Frontal cortex (tissue), 4 donors: Measurements from ENCODE around the gene SSR1. TPM values are rescaled to one million over a fixed set of nuclear protein-coding genes. Genes with fewer than 3 reads are reported as not detected.
"Not testable (repeated sequence)": the region's sequence is repeated elsewhere in the genome, so short reads cannot be mapped to it uniquely, and the experiment has no call there.

Source experiments
- DNase-seq, 2 donors: peaks; one replicate each; pipeline ENCODE4 v3.0.0; 2012; ENCODE audit warnings: low spot score in 2 of 2
- FAIRE-seq: peaks from 2 replicates; lab custom pipeline; 2012; peaks lifted over from hg19 to GRCh38; lab: Jason Lieb, UNC
- total RNA-seq: library from RNA; depleted of rRNA; stranded (reverse); fragments of >200 nt; gene quantifications from one replicate; pipeline ENCODE4 v1.2.3, GENCODE V29; 2014
- donor health status: control.
- donor health status: control.
- donor health status: control.

Gene SSR1
- 40.4 TPM for total RNA-seq

GRCh38 chr6:7312616-7313504 lies at the start of gene SSR1:
TSS of gene SSR1 (minus strand) at chr6:7313199. CDS start at chr6:7313120, 79 bp downstream.
- FAIRE-seq = no peak
- peak; percentile 99 for DNase-seq

- DNase-seq, FAIRE-seq: not testable (repeated sequence)
Measured at GRCh38 chr6:7351916-7352315, 38.9 kb upstream of the SSR1 start.

DNA sequence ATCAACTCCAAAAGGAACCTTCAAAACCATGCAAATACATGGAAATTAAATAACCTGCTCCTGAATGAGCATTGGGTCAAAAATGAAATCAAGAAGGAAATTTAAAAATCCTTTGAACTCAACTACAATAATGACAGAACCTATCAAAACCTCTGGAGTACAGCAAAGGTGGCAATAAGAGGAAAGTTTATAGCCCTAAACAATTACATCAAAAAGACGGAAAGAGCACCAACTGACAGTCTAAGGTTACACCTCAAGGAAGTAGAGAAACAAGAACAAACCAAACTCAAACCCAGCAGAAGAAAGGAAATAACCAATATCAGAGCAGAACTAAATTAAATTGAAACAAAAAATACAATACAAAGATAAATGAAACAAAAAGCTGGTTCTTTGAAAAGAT lies 37.6 kb upstream of the SSR1 start:
- FAIRE-seq, DNase-seq: not testable (repeated sequence)

DNA sequence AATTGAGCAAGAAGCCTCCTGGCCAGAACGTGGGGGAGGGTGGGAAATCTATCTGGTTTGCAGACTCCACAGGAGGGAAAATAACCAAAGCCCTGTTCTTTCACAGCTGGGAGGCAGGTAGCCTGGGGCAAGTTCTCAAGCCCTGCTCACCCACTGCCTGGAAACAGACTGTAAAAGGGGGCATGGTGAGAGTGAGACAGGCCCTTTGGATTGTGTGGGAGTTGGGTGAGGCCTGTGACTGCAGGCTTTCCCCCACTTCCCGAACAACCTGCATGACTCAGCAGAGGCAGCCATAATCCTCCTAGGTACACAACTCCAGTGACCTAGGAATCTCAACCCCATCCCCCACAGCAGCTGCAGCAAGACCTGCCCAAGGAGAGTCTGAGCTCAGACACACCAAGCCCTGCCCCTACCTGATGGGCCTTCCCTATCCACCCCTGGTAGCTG lies 34.6 kb upstream of the SSR1 start:
- DNase-seq, FAIRE-seq: not testable (repeated sequence)

- not testable (repeated sequence) for DNase-seq
Measured at GRCh38 chr6:7344773-7345450, 31.9 kb upstream of the SSR1 start.

GRCh38 chr6:7343546-7344475 lies 30.8 kb upstream of the SSR1 start:
- no peak for DNase-seq
- no peak for FAIRE-seq

More at GRCh38 chr6:7344773-7345450, 31.9 kb upstream of the SSR1 start:
- FAIRE-seq = not testable (repeated sequence)

DNA sequence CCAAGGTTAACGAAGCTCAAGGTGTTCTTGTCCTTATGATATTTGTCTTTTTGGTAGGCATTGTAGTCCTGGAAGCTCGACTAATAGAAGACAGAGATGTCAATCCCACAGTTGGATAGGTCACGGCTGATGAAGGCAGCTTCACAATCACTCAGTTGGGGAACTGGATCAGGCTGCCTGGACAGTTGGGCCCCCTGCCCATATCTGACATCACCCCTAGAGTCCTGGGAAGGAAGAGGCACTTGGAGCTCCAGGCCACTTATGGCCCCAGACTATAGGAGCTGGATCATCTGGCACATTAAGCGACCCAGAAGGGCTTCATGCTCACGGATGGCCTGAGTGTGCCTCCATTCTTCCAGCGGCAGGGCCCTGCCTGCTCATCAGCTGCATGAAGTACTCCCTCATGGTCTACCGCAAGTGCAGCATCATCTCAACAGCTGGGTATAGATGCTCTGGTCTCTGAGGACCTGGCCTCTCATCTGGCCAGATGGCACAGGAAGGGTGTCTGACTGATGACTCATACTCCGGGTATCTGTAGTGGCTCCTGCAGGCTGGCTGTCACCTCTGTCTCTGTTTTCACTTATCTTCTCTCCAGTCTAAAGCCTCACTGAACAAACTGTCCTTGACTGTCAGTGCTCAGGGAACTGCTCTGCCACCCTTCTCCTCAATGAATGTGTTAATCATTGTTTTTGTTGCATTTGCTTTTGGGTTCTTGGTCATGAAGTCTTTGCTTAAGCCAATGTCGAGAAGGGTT lies 29.2 kb upstream of the SSR1 start:
- FAIRE-seq (no peak), DNase-seq (no peak)

GRCh38 chr6:7341271-7341670 lies 28.3 kb upstream of the SSR1 start:
- no peak for DNase-seq
- FAIRE-seq = no peak

DNA sequence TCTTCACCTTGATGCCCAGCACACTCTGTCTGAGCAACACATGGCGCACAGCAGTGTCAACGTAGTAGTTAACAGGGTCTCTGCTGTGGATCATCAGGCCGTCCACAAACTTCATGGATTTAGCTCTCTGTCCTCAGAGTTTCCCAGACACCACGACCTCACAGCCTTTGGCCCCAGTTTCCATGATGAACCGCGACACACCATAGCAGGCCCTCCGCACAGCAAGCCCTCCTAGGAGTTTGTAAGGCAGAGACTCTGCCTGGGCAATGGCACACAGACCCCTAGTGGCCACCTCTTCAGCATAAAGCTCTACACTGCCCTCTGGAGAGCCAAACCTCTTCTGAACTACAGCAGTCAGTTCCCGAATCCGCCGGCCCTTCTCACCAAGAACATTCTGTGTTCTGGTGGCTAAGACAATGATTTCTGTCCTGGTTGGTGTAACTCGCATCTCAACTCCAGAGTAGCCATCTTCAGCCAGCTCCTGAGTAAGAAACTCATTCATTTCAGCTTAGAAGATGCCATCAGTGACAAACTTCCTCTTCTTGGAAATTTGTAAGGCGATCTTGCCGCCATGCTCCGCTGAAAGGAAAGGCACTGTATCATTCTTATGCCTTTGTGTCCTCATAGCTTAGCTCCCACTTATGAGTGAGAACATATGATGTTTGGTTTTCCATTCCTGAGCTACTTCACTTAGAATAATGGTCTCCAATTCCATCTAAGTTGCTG lies 26.2 kb upstream of the SSR1 start:
- not testable (repeated sequence) for DNase-seq, FAIRE-seq

- no peak for FAIRE-seq
Measured at GRCh38 chr6:7338031-7338430, 25.0 kb upstream of the SSR1 start.

GRCh38 chr6:7335519-7335918 lies 22.5 kb upstream of the SSR1 start:
- FAIRE-seq = no peak
- DNase-seq = no peak

More at GRCh38 chr6:7338031-7338430, 25.0 kb upstream of the SSR1 start:
- DNase-seq = no peak

DNA sequence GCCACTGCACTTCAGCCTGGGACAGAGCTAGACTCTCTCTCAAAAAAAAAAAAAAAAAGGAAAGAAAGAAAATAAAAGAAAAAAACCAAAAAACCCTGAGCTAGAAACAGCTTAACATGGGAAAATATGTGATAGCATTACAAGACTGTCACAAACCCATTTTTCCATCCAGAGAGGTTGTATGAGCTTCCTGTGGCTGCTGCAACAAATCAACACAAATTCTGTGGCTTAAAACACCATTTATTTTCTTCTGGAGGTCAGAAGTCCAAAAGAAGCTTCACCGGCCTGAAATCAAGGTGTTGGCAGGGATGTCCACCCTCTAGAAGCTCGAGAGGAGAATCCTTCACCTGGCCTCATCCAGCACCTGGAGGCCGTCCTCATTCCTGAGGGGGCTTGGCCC lies 21.7 kb upstream of the SSR1 start:
- FAIRE-seq (no peak), DNase-seq (no peak)

DNA sequence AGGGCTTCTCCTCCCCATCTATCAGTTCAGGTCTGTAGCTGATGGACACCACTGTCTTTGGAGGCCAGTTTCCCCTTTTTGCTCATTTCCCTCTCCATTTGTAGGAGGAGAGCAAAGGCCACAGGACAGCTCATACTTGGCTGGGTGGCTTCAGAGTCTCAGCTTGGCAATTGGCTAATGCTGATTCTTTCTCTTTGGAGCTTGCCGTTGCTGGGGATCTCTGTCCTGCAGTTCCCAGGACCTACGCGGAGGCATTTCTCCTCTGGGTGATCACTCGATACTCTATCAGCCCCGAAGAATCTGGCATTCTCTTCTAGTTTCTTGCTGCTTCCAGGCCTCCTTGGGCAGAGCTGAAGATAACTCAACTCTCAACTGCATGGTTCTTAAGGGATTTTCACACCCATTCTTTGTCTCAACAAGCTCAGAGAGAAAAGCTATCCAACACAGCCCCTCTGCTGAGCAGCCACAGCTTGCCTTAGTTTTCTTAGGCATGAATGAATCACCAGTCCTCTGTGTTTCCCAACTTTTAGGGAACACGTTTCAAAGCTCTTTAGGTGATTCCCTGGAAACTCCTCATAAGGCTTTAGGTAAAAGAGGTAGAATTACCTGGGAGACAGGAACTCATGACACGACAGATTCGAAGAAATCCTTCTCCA lies 19.2 kb upstream of the SSR1 start:
- DNase-seq (no peak), FAIRE-seq (no peak)

GRCh38 chr6:7331452-7331851 lies 18.5 kb upstream of the SSR1 start:
- DNase-seq (no peak), FAIRE-seq (no peak)

DNA sequence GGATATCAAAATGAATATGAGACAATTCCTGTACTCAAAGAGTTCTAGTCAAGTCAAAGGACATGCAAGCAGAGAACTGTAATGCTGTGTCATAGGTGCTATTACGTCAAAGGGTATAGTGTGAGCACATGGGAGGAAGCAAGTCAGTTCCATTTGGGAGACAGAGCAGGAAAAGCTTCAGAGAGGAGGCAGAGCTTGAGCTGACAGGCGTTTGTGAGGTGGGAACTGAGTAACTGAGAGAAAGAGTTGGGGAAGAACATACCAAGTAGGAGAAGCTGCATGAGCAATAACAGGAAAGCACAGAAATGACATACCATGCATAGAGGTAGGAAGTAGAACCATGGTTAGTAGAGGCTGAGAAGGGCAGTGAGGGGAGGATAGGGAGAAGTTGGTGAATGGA lies 15.2 kb upstream of the SSR1 start:
- FAIRE-seq (no peak), DNase-seq (no peak)

DNA sequence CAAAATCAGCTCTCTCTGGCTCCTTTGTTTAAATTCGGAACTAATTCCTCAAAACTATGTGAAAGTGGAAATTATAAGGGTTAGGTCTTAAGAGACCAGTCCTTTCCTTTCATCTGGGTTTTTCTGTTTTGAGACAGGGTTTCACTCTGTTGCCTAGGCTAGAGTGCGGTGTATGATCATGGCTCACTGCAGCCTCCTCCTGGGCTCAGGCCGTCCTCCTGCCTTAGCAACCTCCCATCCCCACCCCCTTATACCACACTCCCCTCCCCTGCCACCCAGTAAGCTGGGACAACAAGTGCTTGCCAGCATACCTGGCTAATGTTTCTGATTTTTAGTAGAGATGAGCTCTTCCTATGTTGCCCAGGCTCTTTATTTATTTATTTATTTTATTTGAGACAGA lies 12.8 kb upstream of the SSR1 start:
- DNase-seq (no peak), FAIRE-seq (no peak)

DNA sequence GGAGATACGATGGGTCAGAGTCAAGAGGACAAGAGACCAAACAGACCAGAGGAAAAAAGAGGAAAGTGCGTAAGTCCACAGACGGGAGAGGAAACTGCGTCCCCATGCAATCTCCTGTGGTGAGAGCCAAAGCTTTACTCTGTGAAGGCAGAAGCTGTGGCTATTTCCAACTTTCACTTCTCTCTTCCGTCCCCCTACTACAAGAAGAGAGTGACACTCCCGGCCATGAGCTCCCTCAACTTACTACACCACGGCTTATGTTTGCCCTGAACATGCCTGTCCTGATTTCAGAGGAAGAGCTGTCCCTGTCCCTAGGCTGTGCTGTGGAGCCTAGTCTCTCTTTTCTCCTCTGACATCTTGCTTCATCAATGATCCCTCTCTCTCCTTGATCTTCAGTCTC lies 11.5 kb upstream of the SSR1 start:
- DNase-seq = no peak

GRCh38 chr6:7323074-7323473 lies 10.1 kb upstream of the SSR1 start:
- FAIRE-seq = no peak
- no peak for DNase-seq

More for the DNA sequence above, 11.5 kb upstream of the SSR1 start:
- no peak for FAIRE-seq
